Skeletal muscle cell (primary cell): Measurements from ENCODE around the gene NSFL1C.
"Not testable (repeated sequence)": the region's sequence is repeated elsewhere in the genome, so short reads cannot be mapped to it uniquely, and the experiment has no call there.

Experiments used
- DNase-seq: peaks from one replicate; pipeline ENCODE4 v3.0.0-alpha.2; 2010; ENCODE audit warnings: low read depth
- H3K4me3 ChIP-seq: 2 replicates; pipeline ENCODE4 v1.5.1; 2011; ENCODE audit warnings: low read depth, mild to moderate bottlenecking, control low read depth, low read length, moderate library complexity

Gene NSFL1C

DNA sequence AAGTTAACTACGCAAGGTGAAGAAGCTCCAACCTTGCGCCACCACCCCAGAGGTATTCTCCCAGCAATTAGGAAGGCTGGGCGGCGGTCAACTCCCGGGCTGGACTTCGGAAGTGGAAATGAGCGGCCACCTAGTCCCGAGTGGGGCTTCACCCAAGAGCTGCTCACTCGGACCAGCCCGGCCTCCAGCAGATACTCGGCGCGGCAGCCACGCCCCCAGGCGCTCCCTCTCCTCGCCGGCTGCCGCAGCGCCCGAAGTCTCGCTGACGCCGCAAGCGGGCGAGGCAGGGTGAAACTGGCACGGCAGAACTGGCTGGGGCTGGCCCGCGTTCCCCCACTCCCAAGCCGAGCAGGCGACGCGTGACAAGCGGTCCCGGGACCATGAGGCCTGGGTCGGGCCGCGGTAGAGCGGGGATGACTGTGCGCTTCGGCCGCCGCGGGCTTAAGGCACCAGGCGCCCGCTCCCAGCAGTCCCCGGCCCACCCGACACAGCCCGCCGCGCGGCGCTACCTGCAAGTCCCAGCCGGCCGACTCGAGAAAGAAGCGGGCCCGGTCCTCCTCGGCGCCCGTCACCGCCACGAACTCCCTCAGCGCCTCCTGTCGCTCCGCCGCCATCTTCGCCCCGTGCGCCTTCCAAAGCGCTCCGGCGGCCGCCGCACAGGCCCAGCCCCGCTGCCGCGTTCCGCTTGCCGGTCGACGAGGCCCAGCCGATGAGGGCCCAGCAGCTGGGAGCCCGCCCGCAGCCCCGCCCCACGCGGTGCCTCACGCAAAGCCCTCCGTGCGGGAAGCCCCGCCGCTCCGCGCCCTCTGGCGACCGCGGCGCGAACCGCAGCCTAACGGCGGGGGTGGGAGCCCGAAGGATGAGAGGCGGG lies at the start of gene NSFL1C:
NSFL1C (minus strand) TSS at position 639 of the 871 bp plus-strand sequence; CDS start at position 614, 25 bp downstream.
- peak; percentile 78 for DNase-seq
- H3K4me3 ChIP-seq = peak within 1 kb of the TSS; percentile 92

- no peak overlapping the region for H3K4me3 ChIP-seq
- no peak for DNase-seq
Observed at GRCh38 chr20:1513801-1514200, 47.2 kb upstream of the NSFL1C start.

DNA sequence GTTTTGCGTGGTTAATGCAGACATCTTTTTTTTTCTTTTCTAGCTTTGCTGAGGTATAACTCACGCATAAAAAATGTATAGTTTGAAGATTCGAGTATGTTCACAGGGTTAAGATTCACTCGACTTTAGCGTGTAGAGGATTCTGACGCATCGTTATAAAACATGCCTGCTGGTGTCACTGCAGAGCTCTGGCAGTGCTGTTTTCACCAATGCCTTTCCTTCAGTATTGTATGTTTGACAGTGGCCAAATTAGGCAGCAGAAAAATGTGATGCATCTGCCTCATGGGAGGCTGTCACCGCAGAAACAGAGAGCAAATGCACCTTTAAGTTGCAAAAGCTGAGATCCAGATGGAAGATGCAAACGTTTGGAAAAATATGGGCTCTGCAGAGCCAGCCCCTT lies 42.6 kb upstream of the NSFL1C start:
- H3K4me3 ChIP-seq = no peak overlapping the region
- DNase-seq = no peak

DNA sequence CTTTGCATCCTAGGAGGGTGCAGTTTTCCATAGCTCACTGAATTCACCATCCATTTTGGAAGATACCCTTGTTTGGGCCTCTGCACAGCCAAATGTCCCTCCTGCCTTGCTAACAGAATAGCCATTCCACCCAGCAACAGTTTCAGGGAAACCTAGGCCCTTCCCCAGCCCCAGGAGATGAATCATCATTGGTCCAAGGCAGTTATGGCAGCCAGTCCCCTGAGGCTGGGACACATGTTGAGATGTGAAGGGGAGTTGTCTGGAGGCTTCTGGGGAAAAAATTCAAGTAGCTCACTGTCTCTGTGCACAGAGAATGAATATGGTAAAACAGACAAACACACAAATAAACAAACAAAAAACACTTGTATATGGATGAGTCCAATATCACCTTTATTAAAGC lies 41.9 kb upstream of the NSFL1C start:
- no peak for DNase-seq
- H3K4me3 ChIP-seq = no peak overlapping the region

- no peak overlapping the region for H3K4me3 ChIP-seq
- DNase-seq = no peak
Observed at GRCh38 chr20:1507276-1507675, 40.6 kb upstream of the NSFL1C start.

GRCh38 chr20:1505871-1506270 lies 39.2 kb upstream of the NSFL1C start:
- DNase-seq = no peak
- no peak overlapping the region for H3K4me3 ChIP-seq

- no peak for DNase-seq
- H3K4me3 ChIP-seq = no peak overlapping the region
Observed at GRCh38 chr20:1505361-1505760, 38.7 kb upstream of the NSFL1C start.

GRCh38 chr20:1503564-1504227 lies 37.0 kb upstream of the NSFL1C start:
- peak; percentile 70 for DNase-seq
- no peak overlapping the region for H3K4me3 ChIP-seq

GRCh38 chr20:1500496-1500895 lies 33.8 kb upstream of the NSFL1C start:
- no peak overlapping the region for H3K4me3 ChIP-seq
- no peak for DNase-seq

- no peak overlapping the region for H3K4me3 ChIP-seq
- no peak for DNase-seq
Observed at GRCh38 chr20:1499528-1500420, 33.1 kb upstream of the NSFL1C start.

- DNase-seq, H3K4me3 ChIP-seq: not testable (repeated sequence)
Observed at GRCh38 chr20:1497371-1497770, 30.7 kb upstream of the NSFL1C start.

GRCh38 chr20:1496930-1497329 lies 30.3 kb upstream of the NSFL1C start:
- no peak for DNase-seq
- no peak overlapping the region for H3K4me3 ChIP-seq

DNA sequence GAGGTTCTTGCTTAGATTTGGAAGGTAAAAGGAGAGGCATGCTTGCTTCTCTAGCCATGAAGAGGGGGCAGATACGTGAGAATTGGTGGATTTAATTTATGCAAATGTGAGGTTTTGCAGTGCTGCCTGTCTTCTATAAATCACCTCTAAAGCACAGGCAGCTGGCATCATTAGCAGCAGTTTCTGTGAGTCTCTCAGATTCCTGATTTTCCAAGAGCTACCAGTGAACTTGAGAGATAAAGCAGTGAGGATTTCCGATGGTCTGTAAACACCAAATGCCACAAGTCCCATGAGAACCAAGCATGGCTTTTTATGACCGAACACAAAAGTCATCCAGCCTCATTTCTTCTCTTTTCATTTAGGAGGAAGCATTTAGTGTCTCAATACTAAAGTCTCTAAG lies 27.8 kb upstream of the NSFL1C start:
- no peak for DNase-seq
- H3K4me3 ChIP-seq = no peak overlapping the region

- H3K4me3 ChIP-seq = no peak overlapping the region
- DNase-seq = no peak
Observed at GRCh38 chr20:1493536-1493935, 26.9 kb upstream of the NSFL1C start.

DNA sequence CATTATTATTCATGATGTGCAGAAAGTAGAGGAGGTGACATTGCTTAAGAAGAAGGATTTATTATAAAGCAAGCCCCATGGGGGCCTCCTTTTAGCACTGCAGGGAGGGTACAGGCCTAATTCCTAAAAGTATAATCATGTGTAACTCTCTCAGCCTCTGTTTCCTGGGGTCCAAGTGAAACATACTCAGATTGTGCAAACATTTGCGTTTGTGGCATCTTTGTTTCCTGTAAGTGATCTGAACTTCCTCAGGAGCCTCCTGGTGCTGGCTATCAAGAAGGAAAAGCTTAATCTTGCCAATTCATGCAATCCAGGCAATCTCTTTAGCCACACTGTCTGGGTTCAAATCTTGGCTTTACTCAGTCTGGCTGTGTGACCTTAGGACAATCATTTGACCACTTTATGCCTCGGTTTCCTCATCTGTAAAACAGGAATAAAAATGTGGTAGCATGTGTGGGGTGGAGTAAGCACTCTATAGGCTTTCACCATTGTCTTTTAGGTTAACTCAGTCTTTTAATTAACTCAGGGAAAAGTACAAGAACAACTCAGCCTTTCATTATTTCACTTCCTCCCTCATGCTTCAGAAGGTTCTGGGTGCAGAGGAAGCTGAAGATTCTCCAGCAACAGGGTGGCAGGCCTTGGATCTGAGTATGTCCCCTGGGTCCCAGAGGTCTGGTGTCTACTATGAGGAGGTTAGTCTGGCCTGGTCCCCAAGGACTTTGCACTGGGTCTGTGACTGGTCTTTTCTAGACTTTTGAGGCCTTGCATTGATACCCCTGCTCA lies 25.4 kb upstream of the NSFL1C start:
- DNase-seq = no peak
- no peak overlapping the region for H3K4me3 ChIP-seq

DNA sequence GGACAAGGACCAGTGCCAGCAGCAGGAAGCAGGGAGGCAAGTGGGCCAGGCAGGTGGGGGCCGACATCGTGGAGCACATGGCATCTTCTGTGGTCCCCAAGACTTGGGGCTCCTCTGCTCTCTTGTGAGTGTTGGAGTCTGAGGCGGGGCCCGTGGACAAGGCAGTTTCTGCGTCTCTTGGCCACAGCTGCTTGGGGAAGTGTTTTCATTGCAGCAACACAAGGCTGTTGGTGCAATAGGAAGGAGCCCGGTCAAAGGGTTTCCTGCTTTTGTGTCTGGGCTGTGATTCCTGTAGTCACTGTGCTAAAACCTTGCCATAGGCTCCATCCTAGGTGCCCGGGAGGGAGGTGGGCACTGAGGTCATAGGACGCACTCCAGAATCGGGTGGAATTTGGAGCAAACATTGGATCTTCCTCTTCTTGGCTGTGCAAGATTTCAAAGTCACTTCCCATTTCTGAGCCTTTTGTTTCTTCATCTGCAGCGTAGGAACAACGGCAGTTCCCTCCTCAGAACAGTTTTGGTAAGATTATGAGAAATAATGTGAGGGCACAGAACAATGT lies 24.7 kb upstream of the NSFL1C start, which contains the start of gene SIRPB2:
SIRPB2 (minus strand) TSS at position 140 of the 560 bp plus-strand sequence; CDS start at position 79, 61 bp downstream.
- DNase-seq = no peak
- H3K4me3 ChIP-seq = no peak within 1 kb of the TSS

DNA sequence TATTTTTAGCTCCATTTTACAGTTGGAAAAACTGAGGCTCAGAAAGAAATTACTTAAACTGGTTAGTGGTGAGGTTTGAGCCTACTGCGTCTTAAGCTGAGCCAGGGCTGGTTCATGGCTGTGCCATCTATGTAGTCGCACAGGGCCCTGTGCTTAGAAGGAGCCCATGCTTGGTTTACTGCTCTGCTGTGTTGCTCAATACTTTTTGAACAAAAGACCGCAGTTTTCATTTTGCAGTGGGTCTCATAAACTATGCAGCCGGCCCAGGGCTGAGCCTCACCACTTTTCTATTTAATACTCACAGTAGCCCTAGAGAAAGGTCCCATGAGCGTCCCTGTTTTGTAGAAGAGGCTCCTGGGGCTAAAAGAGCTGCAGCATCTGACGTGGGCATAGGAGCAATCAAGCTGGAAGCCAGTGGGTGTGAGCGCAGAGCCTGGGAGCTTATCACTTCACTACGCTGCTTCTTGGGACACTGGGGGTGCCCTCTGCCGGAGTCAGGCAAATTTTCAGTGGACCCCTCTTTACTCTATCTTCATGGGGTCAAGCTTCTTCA lies 24.1 kb upstream of the NSFL1C start:
- no peak for DNase-seq
- H3K4me3 ChIP-seq = no peak overlapping the region

DNA sequence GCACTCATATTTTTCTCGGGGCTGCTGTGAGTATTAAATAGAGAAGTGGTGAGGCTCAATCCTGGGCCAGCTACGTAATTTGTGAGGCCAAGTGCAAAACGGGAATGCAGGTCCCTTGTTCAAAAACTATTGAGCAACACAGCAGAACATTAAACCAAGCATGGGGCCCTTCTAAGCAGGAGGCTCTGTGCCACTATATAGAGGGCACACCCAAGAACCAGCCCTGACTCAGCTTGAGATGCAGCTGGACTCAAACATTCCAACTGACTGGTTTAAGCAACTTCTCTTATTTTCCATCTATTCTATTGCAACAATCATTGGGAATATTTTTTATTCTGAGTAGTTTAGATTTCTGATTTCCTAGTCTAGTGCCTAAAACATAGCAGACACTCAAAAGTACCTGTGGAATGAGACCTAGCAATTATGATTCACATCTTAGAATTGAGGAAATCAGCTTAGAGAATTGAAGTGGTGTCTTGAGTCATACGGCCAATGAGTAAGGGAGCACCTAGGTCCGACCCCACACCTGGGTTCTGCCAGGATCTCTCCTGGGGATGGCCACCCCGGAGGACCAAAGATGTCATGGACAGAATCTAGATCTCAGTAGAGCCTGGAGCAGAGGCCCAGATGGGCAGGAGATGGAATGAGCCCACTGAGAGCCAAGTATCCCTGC lies 23.3 kb upstream of the NSFL1C start:
- DNase-seq = no peak
- no peak overlapping the region for H3K4me3 ChIP-seq
